Measurements from ENCODE around the gene HOXB5. TPM values are rescaled to one million over a fixed set of nuclear protein-coding genes. Genes with fewer than 3 reads are reported as not detected.

Gene HOXB5
- total and polyA plus RNA-seq, 2 donors (not counting 1 experiment from before 2014, with no cell fraction given) = not detected

- H3K4me1 Mint-ChIP-seq = peaks cover 39% of the 10 kb centered on the region
These were observed 23.3 kb upstream of the HOXB5 start for GRCh38 chr17:48616717-48617470.

More at GRCh38 chr17:48616717-48617470, 23.3 kb upstream of the HOXB5 start:
- H3K9ac ChIP-seq (ENCODE audit: low read length) = no peak overlapping the region
- peaks cover 0 to 95% (median 65%) of the 10 kb centered on the region in 4 experiments for H3K27me3 ChIP-seq (replicated peaks in 1 of 4; ENCODE audit: control extremely low read depth in 1 of 4, control insufficient read depth in 3 of 4, insufficient read depth in 4 of 4, low read length in 3 of 4)
- H2AFZ ChIP-seq (ENCODE audit: insufficient read depth, low read depth, low read length, poor library complexity, severe bottlenecking) = no peak overlapping the region
- H3K27ac ChIP-seq (ENCODE audit: low read length in 2 of 2) = no peak overlapping the region
- no peak overlapping the region for H3K4me3 Mint-ChIP-seq
- CTCF ChIA-PET = interaction anchor here (0.6 to 2.6 kb wide), 7 partner anchors 9 to 354 kb away, joined by 3 to 34 read pairs (median 7); partner anchors contain the start of gene HOXB9
- no peak overlapping the region for H3K27ac Mint-ChIP-seq
- no peak overlapping the region for H3K4me3 ChIP-seq (ENCODE audit: control extremely low read depth in 1 of 5, extremely low read depth in 1 of 5, insufficient read depth in 1 of 5, low read depth in 2 of 5, low read length in 4 of 5)
- H3K9me3 Mint-ChIP-seq (ENCODE audit: insufficient read depth) = no peaks in the 10 kb centered on the region
- TF ChIP-seq EZH2 (IDR thresholded peaks at IDR 0.05; ENCODE audit: borderline replicate concordance, insufficient read depth, low read depth, low read length, poor library complexity, severe bottlenecking) (no peak), CTCF (IDR thresholded peaks at IDR 0.05) (no peak)
- POLR2A ChIA-PET = no interaction called here
- no peak for DNase-seq
- intact Hi-C loops (cut with micrococcal nuclease) = no loop called here
- H3K79me2 ChIP-seq (ENCODE audit: control insufficient read depth, insufficient read depth, low read length) = no peaks in the 10 kb centered on the region
- peaks cover 0 to 25% (median 0%) of the 10 kb centered on the region in 3 donors for H3K9me3 ChIP-seq (ENCODE audit: control extremely low read depth in 1 of 3, control insufficient read depth in 2 of 3, insufficient read depth in 1 of 3, low read length in 2 of 3)
- no peaks in the 10 kb centered on the region for H3K36me3 ChIP-seq (replicated peaks in 1 of 2; ENCODE audit: control extremely low read depth in 1 of 2, control insufficient read depth in 1 of 2, extremely low read depth in 1 of 2, insufficient read depth in 2 of 2, low read length in 1 of 2)
- no peak overlapping the region for H3K4me2 ChIP-seq (replicated peaks; ENCODE audit: low read depth, low read length, poor library complexity, severe bottlenecking)
- peaks cover 47 to 63% of the 10 kb centered on the region in 2 donors for H3K4me1 ChIP-seq (ENCODE audit: control insufficient read depth in 2 of 2, insufficient read depth in 2 of 2, low read length in 2 of 2)
- H3K27me3 Mint-ChIP-seq = peaks cover 81% of the 10 kb centered on the region
- no peaks in the 10 kb centered on the region for H4K20me1 ChIP-seq (ENCODE audit: control insufficient read depth, insufficient read depth, low read length, poor library complexity, severe bottlenecking)
- WGBS (ENCODE audit: insufficient coverage) = 87% methylated on average over 6 of the region's 15 CpGs
- ATAC-seq (ENCODE audit: low read depth) = no peak
